ENCODE results near the gene ITGA11. TPM values are rescaled to one million over a fixed set of nuclear protein-coding genes. Genes with fewer than 3 reads are reported as not detected.

ITGA11 gene
- total RNA-seq, 4 donors from 2014 or later: 0.48 to 10.6 (median 2.6) TPM

DNA sequence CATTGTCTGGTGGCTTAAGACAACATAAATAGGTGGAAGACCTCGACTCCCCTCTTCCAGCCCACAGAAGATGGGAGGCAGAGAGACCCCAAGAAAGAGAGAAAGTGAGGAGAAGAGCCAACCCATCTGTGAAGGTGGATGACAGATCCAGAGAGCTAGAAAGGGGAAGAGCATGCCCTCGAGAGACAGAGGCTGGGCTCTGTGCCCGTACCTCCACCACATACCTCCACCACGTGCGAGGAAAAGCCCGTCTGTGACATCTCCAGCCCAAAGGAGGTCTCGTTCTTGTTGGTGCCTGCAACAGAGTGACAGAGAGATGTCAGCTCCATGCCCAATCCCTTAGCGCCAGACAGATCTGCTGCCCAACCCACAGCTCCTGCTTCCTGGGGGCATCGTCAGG is 83.4 kb downstream of the ITGA11 start:
- DNase-seq (ENCODE audit: low spot score) (no peak), ATAC-seq (ENCODE audit: low FRiP score) (no peak)
- no peak for TF ChIP-seq CTCF (IDR thresholded peaks at IDR 0.05)

DNA sequence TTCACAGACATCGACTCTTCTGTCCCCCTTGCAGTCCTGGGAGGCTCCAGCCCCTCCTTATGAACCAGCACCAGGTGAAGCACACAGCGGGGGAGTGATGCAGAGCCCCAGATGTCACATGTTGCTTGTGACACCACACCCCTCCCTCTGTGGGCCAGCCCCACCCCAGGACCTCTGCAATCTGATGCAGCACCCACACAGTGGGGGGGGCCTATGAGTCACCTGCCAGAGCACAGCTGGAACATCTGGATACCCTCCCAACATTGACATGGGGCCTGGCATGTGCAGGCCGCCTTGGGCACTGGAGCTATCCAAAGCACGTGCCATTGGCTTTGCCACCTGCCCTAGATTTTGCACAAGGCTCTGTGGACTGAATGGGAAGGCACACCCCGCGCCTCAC is 83.9 kb downstream of the ITGA11 start:
- no peak for TF ChIP-seq CTCF (IDR thresholded peaks at IDR 0.05)
- DNase-seq (ENCODE audit: low spot score) (no peak), ATAC-seq (ENCODE audit: low FRiP score) (no peak)

GRCh38 chr15:68347392-68347791 is 84.6 kb downstream of the ITGA11 start:
- no peak for DNase-seq (ENCODE audit: low spot score)
- ATAC-seq (ENCODE audit: low FRiP score): no peak
- no peak for TF ChIP-seq CTCF (IDR thresholded peaks at IDR 0.05)

- no peak for ATAC-seq (ENCODE audit: low FRiP score)
- no peak for DNase-seq (ENCODE audit: low spot score)
- TF ChIP-seq CTCF (IDR thresholded peaks at IDR 0.05): no peak
These were observed 85.0 kb downstream of the ITGA11 start for GRCh38 chr15:68346979-68347378.

GRCh38 chr15:68345481-68345880 is 86.5 kb downstream of the ITGA11 start:
- TF ChIP-seq CTCF (IDR thresholded peaks at IDR 0.05): no peak
- no peak for DNase-seq (ENCODE audit: low spot score)
- ATAC-seq (ENCODE audit: low FRiP score): no peak

GRCh38 chr15:68344600-68344999 is 87.4 kb downstream of the ITGA11 start:
- no peak for ATAC-seq (ENCODE audit: low FRiP score)
- TF ChIP-seq CTCF (IDR thresholded peaks at IDR 0.05): no peak

DNA sequence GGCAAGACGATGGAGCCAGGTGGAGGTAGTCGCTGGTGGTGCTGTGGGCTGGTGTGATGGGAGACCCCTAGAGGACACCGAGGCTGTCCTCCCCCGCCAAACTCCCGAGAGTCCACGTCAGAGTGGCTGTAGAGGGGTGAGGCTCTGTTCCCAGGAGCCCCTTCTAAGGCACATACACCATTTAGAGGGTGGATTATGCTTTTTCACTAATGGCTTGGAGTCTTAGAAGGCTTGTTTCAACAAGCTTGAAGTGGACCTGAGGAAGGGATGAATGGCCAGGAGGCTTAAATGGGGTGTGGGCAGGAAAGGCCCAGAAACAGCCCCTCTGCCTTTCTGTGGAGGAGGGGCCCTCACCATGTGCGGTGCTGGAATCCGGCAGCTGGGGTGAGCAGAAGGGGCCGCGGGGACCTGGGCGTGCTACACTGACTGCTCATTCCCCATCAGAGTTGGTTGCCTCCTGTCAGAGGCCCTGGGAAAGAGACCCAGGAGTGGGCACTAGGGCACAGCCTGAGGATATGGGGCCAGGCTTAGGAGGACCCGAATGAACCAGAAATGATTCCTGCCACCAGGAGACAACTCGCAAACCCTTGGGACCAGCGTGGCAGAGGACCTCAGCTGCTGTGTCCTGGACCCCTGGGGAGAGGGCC is 88.3 kb downstream of the ITGA11 start:
- no peak for TF ChIP-seq CTCF (IDR thresholded peaks at IDR 0.05)
- DNase-seq (ENCODE audit: low spot score): no peak
- no peak for ATAC-seq (ENCODE audit: low FRiP score)

More at GRCh38 chr15:68344600-68344999, 87.4 kb downstream of the ITGA11 start:
- no peak for DNase-seq (ENCODE audit: low spot score)

Measured in omental fat pad (tissue), 4 donors.